ENCODE results near the gene TFDP2. TPM values are rescaled to one million over a fixed set of nuclear protein-coding genes. Genes with fewer than 3 reads are reported as not detected.
"Not testable (repeated sequence)": the region's sequence is repeated elsewhere in the genome, so short reads cannot be mapped to it uniquely, and the experiment has no call there.

Gene TFDP2
- total RNA-seq, 1 experiment from 2014 or later: 91.7 TPM

- DNase-seq (ENCODE audit: low read depth): no peak
These were observed 21.2 kb downstream of the TFDP2 start for GRCh38 chr3:142127941-142128658.

DNA sequence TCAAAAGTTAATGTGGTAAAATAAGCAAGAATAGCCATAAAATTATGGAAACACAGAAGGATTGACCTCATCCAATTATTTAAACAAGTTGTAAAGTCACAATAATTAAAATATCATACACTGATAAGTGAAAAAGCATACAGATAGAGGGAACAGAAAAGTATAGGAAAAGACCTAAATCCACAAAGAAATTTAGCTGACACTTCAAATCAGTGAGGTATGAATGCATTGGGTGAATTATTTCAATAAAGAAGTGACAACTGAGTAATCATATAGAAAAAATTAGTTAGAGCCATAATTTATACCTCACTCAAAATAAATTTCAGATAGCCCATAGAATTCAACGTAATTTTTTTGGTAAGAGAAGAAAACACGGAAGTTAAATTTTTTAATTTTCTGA lies 25.1 kb downstream of the TFDP2 start:
- no peak for DNase-seq (ENCODE audit: low read depth)

DNA sequence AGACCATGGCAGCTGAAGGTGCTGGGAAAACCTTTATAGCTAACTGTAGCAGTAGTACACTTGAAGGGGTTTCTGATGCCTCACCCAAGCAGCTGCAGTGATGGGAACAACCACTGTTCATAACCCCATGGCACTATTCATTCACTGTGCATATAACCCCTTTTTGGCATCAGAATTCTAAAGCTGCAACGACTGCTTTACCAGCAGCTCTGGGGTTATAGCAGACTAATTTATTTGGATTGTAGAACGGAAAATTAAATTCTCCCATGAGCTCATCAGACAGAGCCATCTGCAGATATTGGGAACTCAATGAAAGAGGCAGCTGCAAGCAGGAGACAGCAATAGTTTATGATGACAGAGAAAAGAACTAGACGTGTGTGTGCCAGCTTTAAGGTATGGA lies 28.6 kb downstream of the TFDP2 start:
- no peak for DNase-seq (ENCODE audit: low read depth)

- no peak for DNase-seq (ENCODE audit: low read depth)
These were observed 30.4 kb downstream of the TFDP2 start for GRCh38 chr3:142118911-142119310.

DNA sequence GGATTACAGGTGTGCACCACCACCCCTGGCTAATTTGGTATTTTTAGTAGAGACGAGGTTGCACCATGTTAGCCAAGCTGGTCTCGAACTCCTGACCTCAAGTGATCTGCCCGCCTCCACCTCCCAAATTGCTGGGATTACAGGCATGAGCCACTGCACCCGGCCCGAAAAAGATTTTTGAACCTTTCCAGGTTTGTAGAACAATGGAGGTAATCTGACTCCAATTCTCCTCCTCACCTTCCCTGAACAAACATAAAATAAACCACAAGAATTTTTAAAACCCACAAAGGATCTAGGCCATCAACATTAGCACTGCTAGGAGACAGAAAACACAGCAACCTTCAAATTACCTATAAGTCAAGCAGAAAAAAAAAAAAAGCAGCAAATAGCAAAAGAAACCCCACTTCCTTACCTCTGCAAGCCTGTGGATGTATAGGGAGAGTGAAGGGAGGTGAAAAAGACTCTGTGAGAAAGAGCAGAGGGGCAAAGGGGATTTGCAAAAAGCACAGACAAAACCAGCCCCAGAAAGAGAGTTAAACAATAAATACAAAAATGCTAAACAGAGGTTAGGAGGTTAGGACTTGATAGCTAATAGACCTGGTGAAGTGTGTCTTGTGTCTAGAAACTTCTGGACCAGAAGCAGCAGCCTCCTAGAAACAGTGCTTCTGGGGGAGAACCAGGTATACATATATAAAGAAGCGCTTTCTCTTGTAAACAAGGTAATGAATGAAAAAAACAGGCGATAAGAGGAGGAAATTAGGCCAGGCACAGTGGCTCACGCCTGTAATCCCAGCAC lies 32.1 kb downstream of the TFDP2 start:
- DNase-seq (ENCODE audit: low read depth): peak; percentile 25

GRCh38 chr3:142115867-142116668 lies 33.3 kb downstream of the TFDP2 start:
- DNase-seq (ENCODE audit: low read depth): no peak

- DNase-seq (ENCODE audit: low read depth): no peak
These were observed 36.7 kb downstream of the TFDP2 start for GRCh38 chr3:142112601-142113000.

- DNase-seq (ENCODE audit: low read depth): no peak
These were observed 42.8 kb downstream of the TFDP2 start for GRCh38 chr3:142106548-142106947.

- no peak for DNase-seq (ENCODE audit: low read depth)
These were observed 43.4 kb downstream of the TFDP2 start for GRCh38 chr3:142105991-142106390.

- no peak for DNase-seq (ENCODE audit: low read depth)
These were observed 44.6 kb downstream of the TFDP2 start for GRCh38 chr3:142104763-142105162.

GRCh38 chr3:142098964-142099363 lies 50.4 kb downstream of the TFDP2 start:
- DNase-seq (ENCODE audit: low read depth): no peak

DNA sequence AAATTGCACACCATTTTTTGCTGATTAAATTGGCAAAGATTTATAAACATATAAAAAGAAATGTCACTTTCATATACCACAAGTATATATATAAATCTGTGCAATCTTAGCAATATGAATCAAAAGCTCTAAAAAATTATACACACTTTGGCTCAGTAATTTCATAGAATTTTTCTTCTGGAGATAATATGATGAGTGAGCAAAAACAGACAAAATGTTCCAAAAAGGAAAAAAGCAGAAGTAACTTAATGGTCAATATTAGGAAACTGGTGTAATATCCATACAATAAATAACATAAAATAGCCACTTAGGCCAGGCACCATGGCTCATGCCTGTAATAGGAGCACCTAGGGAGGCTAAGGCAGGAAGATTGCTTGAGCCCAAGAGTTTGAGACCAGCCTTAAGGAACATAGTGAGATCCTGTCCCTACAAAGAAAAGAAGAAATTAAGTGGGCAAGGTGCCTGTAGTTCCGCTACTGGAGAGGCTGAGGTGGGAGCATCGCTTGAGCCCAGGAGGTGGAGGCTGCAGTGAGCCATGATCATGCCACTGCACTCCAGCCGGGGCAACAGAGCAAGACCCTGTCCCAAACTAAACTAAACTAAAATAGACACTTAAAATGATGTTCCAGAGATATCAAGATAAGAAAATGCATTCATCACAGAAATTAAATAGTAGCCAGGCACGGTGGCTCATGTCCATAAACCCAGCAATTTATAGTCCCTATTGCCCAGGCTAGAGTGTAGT lies 52.1 kb downstream of the TFDP2 start:
- DNase-seq (ENCODE audit: low read depth): no peak

DNA sequence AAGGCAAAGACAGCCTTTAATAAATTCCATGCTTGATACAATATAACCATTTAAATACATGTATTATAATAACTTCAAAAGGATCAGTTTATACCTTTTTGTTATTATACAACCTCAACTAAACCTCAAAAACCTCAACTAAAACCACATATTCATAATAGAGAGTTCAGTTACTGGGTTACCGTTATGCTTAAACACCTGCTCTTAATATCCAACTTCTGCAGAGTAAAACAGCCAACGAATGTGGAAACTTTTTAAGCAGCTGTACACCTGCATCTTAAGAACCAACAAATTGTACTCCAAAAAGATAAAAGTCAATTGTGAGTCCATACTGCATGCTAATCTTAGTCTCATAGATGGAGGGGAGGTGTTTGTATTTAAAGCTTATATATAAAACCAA lies 53.5 kb downstream of the TFDP2 start:
- no peak for DNase-seq (ENCODE audit: low read depth)

- DNase-seq (ENCODE audit: low read depth): not testable (repeated sequence)
These were observed 60.4 kb downstream of the TFDP2 start for GRCh38 chr3:142088925-142089324.

- DNase-seq (ENCODE audit: low read depth): peak; percentile 22
These were observed 60.8 kb downstream of the TFDP2 start for GRCh38 chr3:142088522-142088921.

DNA sequence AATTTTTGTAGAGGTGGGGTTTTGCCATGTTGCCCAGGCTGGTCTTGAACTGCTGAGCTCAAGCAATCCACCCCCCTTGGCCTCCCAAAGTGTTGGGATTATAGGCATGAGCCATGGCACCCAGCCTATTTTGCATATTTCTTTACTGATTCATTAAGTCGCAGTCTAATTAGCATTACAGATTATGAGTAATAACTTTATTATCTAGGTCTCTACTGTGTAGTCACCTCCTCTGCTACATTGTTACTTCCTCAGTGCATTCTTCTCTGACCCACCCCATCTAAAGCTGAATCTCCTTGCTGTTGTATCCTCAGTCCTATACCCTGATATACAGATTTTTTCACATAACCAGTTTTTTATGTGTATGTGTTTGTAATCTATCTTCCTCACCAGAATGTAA lies 61.7 kb downstream of the TFDP2 start:
- DNase-seq (ENCODE audit: low read depth): peak; percentile 48

GRCh38 chr3:142086581-142087090 lies 62.7 kb downstream of the TFDP2 start:
- DNase-seq (ENCODE audit: low read depth): no peak

DNA sequence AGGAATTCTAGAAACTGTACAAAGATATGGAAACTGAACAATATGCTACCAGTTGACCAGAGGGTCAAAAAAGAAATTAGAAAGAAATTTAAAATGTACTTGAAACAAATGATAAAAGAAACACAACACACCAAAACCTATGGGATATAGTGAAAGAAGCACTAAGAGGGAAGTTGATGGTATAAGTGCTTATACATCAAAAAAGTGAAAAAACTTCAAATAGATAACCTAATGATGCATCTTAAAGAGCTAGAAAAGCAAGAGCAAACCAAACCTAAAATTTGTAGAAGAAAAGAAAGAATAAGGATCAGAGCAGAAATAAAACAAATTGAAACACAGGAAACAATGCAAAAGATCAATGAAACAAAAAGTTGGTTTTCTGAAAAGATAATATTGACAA lies 68.2 kb downstream of the TFDP2 start:
- DNase-seq (ENCODE audit: low read depth): no peak

DNA sequence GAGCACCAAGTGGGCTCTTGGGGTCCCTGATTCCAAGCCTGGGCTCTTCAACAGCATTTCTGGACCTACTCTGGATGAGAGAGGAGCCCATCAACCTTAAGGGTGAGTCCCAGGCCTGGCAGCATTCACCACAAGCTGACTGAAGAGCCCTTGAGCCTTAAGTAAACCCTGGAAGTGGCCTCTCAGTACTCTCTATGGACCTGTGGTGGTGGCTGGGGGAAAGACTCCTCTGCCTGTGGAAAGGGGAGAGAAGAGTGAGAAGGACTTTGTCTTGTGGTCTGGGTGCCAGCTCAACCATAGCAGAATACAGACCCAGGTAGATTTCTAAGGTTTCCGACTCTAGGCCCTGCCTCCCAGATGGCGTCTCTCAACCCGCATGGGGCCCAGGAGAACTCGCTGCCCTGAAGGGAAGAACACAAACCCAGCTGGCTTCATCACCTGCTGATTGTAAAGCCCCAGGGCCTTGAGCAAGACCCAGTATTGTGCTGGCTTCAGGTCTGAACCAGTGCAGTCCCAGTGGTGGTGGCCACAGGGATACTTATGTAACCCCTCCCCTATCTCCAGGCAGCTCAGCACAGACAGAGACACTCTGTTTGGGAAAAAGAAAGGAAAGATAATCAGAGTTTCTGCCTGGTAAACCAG lies 71.4 kb downstream of the TFDP2 start:
- no peak for DNase-seq (ENCODE audit: low read depth)

DNA sequence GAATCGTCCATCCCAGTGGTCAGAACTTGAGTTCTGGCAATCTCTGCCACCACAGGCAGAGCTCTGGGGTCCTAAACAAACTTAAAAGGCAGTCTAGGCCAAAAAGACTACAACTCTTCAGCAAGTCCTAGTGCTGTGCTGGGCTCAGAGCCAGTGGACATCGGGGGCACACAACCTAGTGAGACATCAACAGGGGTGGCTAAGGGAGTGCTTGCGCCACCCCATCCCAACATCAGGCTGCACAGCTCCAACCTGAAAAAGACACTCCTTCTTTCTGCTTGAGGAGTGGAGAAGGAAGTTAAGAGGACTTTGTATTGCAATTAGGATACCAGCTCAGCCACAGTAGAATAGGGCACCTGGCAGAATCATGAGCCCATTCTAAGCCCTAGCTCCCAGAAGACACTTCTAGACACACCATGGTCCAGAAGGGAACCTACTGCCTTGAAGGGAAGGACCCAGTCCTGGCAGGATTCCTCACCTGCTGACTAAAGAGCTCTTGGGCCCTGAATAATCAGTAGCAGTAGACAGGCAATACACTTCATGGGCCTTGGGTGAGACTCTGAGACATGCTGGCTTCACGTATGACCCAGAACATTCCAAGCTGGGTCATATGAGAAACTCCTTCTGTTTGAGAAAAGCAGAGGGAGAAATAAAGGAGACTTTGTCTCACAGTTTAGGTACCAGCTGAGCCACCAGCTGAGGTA lies 72.0 kb downstream of the TFDP2 start:
- no peak for DNase-seq (ENCODE audit: low read depth)
